GM19023 (cell line): ENCODE measurements around the gene BBS9.
A peak's percentile ranks its signal among the peaks of the same experiment; 100 is the strongest.
"Not testable (repeated sequence)": the region's sequence is repeated elsewhere in the genome, so short reads cannot be mapped to it uniquely, and the experiment has no call there.

Experiments used
- ATAC-seq: cut with Tn5 transposase; IDR thresholded peaks from one replicate; pipeline ENCODE4 v1.9.1; 2021; ENCODE audit warnings: mild to moderate bottlenecking, moderate library complexity; ENCODE audit not compliant: unreplicated experiment

Gene BBS9

GRCh38 chr7:33128990-33129805 lies at the start of gene BBS9:
BBS9 (plus strand) TSS chr7:33129564; CDS start chr7:33146253, 16,689 bp downstream.
- peak; percentile 100 for ATAC-seq

DNA sequence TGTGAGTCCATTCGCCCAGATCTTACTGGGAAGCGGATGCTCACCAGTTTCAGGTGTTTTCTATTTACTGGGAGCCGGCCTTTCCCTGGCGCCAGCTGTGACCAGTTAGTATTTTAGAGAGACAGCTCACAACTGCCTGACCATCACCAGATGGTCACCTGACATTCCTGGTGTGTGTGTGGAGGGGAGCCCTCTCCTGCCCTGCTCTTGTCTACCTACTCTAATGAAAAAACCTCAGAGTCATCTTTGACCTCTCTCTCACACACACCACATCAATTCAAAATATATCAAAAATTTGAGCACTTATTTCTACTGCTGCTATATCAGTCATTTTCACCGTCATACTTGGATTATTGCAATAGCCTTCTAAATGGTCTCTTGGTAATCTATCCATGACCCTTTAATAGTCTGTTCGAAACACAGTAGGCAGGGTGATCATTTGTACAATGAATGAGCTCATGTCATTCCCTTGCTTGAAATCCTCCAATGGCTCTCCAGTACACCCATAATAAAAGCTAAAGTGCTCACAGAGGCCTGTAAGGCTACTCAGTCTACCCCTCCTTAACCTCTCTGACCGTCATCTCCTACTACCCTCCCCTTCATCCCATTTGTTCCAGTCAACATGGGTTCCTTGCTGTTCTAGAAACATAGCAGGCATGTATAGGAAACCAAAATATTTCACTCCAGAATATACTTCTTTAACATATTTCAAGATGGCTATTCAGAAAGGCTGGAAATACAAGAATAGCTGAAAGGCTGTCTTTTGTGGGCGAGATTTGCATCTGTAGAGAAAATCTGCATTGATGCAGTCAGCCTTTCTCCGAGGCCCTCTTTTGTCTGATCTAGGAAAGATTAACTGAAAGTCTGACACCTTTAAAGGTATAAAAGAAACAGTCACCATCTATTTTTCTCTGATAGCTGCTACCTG lies 49.3 kb upstream of the BBS9 start:
- ATAC-seq: no peak

- ATAC-seq: no peak
These were observed 42.0 kb upstream of the BBS9 start for GRCh38 chr7:33087356-33087755.

DNA sequence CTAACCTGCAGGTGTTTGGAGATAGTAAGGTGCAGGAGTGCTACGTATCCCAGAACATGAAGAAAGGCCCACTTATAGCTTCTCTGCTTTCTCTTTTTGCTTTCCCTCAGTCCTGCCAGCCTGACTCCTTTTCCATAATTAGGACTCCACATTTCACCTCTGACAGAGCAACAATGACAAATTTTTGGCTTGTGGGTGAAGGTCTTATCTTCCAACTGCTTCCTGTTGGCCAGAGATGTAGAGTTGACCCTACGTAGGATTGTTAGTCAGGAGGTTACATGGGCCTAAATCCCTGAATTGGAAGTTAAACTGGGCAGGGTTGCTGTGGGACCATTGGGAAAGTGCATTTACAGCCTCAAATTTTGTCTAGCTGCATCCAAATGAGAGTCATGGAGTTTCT lies 41.5 kb upstream of the BBS9 start:
- no peak for ATAC-seq

DNA sequence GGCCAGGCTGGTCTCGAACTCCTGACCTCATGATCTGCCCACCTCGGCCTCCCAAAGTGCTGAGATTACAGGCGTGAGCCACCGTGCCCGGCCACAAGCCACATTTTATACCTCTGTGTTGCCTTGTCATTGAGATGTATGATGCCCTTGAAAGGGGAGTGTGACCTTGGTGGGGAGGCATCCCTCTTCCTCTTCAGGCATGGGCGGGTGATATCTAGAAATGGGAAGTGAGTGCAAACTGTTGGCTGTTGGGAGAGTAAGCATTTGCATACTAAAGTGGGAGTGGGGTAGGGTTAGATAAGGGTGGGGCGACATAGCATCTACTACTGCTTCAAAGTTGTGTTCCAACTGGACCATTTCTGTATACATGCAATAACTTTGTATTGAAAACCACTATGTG lies 40.2 kb upstream of the BBS9 start:
- ATAC-seq: no peak

- ATAC-seq: no peak
These were observed 38.2 kb upstream of the BBS9 start for GRCh38 chr7:33091111-33091531.

- ATAC-seq: no peak
These were observed 37.6 kb upstream of the BBS9 start for GRCh38 chr7:33091641-33092191.

- no peak for ATAC-seq
These were observed 36.1 kb upstream of the BBS9 start for GRCh38 chr7:33093266-33093665.

- not testable (repeated sequence) for ATAC-seq
These were observed 34.6 kb upstream of the BBS9 start for GRCh38 chr7:33094745-33095275.

- no peak for ATAC-seq
These were observed 30.0 kb upstream of the BBS9 start for GRCh38 chr7:33099154-33099940.

GRCh38 chr7:33100770-33101169 lies 28.6 kb upstream of the BBS9 start:
- ATAC-seq: no peak

DNA sequence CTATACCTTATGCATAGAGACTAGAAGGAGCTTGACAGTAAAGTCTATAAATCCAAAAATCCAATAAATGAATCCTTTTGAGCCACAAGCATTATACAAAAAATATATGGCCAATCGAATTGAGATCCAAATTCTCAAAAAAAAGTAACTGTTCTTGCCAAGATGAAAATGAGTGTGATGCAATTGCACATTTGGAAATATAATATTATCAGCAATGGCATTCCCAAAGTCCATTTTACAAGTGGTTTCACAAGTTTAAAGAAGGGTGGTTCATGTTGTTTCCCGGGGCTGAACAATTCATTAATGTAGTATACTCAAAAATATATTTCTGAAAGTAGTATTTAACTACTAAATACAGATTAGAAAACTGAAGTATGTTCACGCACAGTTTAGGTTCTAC lies 27.5 kb upstream of the BBS9 start:
- ATAC-seq: no peak

DNA sequence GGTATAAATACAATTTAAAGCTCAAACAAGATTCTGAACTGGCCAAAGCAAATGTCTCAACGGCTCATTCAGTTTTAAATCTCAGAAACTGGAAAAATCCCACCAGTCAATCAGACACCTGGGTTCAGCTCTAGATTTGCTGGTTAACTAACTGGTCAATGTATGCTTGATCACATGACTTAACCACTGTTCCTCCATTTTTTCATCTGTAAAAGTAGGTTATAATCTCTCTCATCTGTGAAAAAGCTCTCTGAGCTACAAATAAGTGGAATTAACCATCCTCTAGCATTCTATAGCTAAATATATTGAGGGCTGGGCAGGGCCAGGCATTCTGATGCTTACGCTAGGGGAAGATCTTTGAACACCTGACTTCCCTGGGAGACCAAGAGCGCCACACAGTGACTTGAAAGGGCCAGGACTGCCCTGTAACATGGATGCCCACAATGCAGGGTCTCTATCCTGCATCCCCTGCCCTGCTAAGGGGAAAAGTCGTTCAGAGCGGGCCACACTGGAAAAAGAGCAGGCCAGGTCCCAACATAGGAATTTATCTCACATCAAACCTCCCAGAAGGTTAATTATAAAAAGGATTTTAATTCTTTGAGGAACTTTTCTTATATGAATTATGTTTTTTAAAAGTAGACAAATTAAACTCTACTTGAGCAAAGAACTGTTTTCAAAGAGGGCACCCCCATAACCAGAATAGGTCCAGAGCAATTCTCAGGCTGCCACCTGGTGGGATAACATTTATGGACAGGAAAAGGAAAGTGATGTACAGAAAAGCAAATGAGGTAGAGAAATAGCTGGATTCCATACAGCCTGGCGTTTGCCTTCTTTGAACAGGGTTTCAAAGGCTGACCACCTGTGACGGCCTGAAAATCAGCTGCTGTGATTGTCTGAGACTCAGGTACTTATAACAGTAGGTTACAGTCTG lies 22.0 kb upstream of the BBS9 start:
- no peak for ATAC-seq

DNA sequence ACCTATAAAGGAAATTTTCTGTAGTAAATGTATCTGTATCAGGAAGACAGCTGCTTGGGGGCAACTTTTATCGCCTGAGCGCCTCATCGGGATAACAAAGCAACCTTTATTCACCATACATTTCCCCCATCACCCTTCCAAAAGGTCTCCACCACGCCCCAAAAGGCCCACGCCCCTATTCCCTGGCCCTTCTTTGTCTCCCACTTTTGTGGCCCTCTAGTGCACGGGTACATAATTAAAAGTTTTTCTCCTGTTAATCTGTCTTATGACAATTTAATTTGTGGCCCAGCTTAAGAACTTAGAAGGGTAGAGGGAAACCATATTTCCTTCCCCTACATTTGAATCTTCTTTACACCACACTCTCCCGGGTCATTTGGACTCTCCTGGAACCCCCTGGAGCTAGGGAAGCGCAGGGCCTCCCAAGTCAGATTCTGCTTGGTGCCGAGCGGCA lies 20.8 kb upstream of the BBS9 start:
- ATAC-seq: peak; percentile 6

GRCh38 chr7:33109005-33109757 lies 20.2 kb upstream of the BBS9 start, which contains the start of gene RP9:
RP9 (minus strand) TSS chr7:33109404; CDS start chr7:33109372, 32 bp downstream.
- peak; percentile 90 for ATAC-seq

DNA sequence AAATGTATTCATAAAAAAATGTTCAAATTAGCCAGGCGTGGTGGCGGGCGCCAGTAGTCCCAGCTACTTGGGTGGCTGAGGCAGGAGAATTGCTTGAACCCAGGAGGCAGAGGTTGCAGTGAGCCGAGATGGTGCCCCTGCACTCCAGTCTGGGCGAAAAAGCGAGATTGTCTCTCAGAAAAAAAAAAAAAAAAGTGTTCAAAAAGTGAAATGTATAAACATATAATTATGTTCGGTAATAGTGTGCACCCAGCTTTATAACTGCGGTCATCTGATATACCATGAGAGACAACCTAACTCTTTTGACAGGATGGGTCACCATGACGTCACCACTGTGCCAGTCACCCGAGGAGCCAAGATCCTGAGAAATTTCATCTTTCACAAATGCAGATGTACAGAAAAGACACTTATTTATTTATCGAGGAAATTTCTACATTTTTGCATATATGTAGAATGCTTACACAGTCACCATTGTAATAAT lies 19.6 kb upstream of the BBS9 start:
- no peak for ATAC-seq

- ATAC-seq: no peak
These were observed 17.8 kb upstream of the BBS9 start for GRCh38 chr7:33111614-33112013.

GRCh38 chr7:33114976-33115375 lies 14.4 kb upstream of the BBS9 start:
- no peak for ATAC-seq
